OCI-LY1 (cell line): Measurements from ENCODE around the gene GABBR2.

ENCODE experiments used
- H2AFZ ChIP-seq: fragments of 200-600 bp; sonication (generic), shearing (Covaris generic); 2 replicates; pipeline ENCODE4 v1.6.0; 2014; ENCODE audit warnings: antibody characterized with exemption, mild to moderate bottlenecking, low read length
- H3F3A ChIP-seq: fragments of 200-600 bp; sonication (generic), shearing (Covaris generic); 2 replicates; pipeline ENCODE4 v1.6.0; 2014; ENCODE audit warnings: mild to moderate bottlenecking, antibody characterized with exemption, low read length, moderate library complexity; ENCODE audit not compliant: insufficient read depth
- H3K27ac ChIP-seq: fragments of 200-600 bp; sonication (generic); 2 replicates; pipeline ENCODE4 v1.5.1; 2014; ENCODE audit warnings: low read length, mixed run types, mild to moderate bottlenecking, low read depth; ENCODE audit not compliant: poor library complexity, severe bottlenecking
- H3K27me3 ChIP-seq: fragments of 200-600 bp; sonication (generic); 2 replicates; pipeline ENCODE4 v1.6.0; 2014; ENCODE audit warnings: antibody characterized with exemption, mild to moderate bottlenecking, low read length, moderate library complexity; ENCODE audit not compliant: insufficient read depth
- H3K36me3 ChIP-seq: fragments of 200-600 bp; sonication (generic); 2 replicates; pipeline ENCODE4 v1.6.1; 2014; ENCODE audit warnings: mild to moderate bottlenecking, antibody characterized with exemption, low read length, moderate library complexity, mixed read lengths; ENCODE audit not compliant: insufficient read depth
- H3K4me1 ChIP-seq: fragments of 200-600 bp; sonication (generic); 2 replicates; pipeline ENCODE4 v1.5.1; 2014; ENCODE audit warnings: mild to moderate bottlenecking, low read length, moderate library complexity; ENCODE audit not compliant: insufficient read depth, severe bottlenecking
- H3K4me2 ChIP-seq: fragments of 200-600 bp; sonication (generic), shearing (Covaris generic); 2 replicates; pipeline ENCODE4 v1.6.1; 2014; ENCODE audit warnings: low read length
- H3K4me3 ChIP-seq: fragments of 200-600 bp; sonication (generic); 2 replicates; pipeline ENCODE4 v1.5.1; 2014; ENCODE audit warnings: low read length, low read depth, mild to moderate bottlenecking, mixed read lengths; ENCODE audit not compliant: poor library complexity, severe bottlenecking
- H3K79me2 ChIP-seq: fragments of 200-600 bp; shearing (Covaris generic); 2 replicates; pipeline ENCODE4 v1.6.1; 2016; ENCODE audit warnings: mixed run types, low read length, mixed read lengths; ENCODE audit not compliant: insufficient read depth
- H3K9ac ChIP-seq: fragments of 200-600 bp; sonication (generic), shearing (Covaris generic); 2 replicates; pipeline ENCODE4 v1.6.1; 2014; ENCODE audit warnings: mild to moderate bottlenecking, low read length, mixed read lengths
- H3K9me2 ChIP-seq: fragments of 200-600 bp; sonication (generic), shearing (Covaris generic); 2 replicates; pipeline ENCODE4 v1.6.1; 2014; ENCODE audit warnings: low read depth, mild to moderate bottlenecking, low read length, mixed read lengths
- H3K9me3 ChIP-seq: fragments of 200-600 bp; shearing (Covaris generic); 2 replicates; pipeline ENCODE4 v1.6.1; 2014; ENCODE audit warnings: low read length, mixed read lengths
- H4K20me1 ChIP-seq: fragments of 200-600 bp; sonication (generic), shearing (Covaris generic); 2 replicates; pipeline ENCODE4 v1.6.0; 2016; ENCODE audit warnings: mild to moderate bottlenecking, low read length; ENCODE audit not compliant: insufficient read depth
- CTCF ChIP-seq: fragments of 200-600 bp; sonication (generic), shearing (Covaris generic); IDR thresholded peaks from 2 replicates; pipeline ENCODE4 v1.5.1; 2017; ENCODE audit warnings: mild to moderate bottlenecking, antibody characterized with exemption, low read length, moderate library complexity, mixed read lengths
- EZH2 ChIP-seq: fragments of 200-600 bp; sonication (generic), shearing (Covaris generic); IDR thresholded peaks from 2 replicates; pipeline ENCODE4 v1.8.0; 2017; ENCODE audit warnings: borderline replicate concordance, mixed run types, mild to moderate bottlenecking, antibody characterized with exemption, low read length, moderate library complexity, mixed read lengths

GABBR2 gene

GRCh38 chr9:98504298-98505282, 204.1 kb downstream of the GABBR2 start:
- H3K9me2 ChIP-seq = no peaks in the 10 kb centered on the region
- no peak overlapping the region for H2AFZ ChIP-seq
- TF ChIP-seq CTCF (no peak), EZH2 (no peak)
- H3K79me2 ChIP-seq = no peaks in the 10 kb centered on the region
- no peaks in the 10 kb centered on the region for H4K20me1 ChIP-seq
- H3K9ac ChIP-seq = no peak overlapping the region
- H3K4me2 ChIP-seq = no peak overlapping the region
- no peak overlapping the region for H3K4me3 ChIP-seq
- H3K27me3 ChIP-seq = peaks cover 6% of the 10 kb centered on the region; the same call in 1 of the 2 replicates
- H3F3A ChIP-seq = no peaks in the 10 kb centered on the region
- H3K36me3 ChIP-seq = no peaks in the 10 kb centered on the region
- H3K4me1 ChIP-seq = no peaks in the 10 kb centered on the region
- H3K9me3 ChIP-seq = no peaks in the 10 kb centered on the region
- H3K27ac ChIP-seq = no peak overlapping the region

- Histone ChIP-seq H3K4me3 (no peak overlapping the region), H3K36me3 (no peaks in the 10 kb centered on the region), H3K9me2 (no peaks in the 10 kb centered on the region), H3K27me3 (peaks cover 6% of the 10 kb centered on the region; the same call in 1 of the 2 replicates), H3K9ac (no peak overlapping the region), H3K79me2 (no peaks in the 10 kb centered on the region), H3F3A (no peaks in the 10 kb centered on the region), H3K9me3 (no peaks in the 10 kb centered on the region), H4K20me1 (no peaks in the 10 kb centered on the region), H2AFZ (no peak overlapping the region), H3K4me1 (no peaks in the 10 kb centered on the region), H3K4me2 (no peak overlapping the region), H3K27ac (no peak overlapping the region)
- no peak for TF ChIP-seq CTCF
Measured at GRCh38 chr9:98503867-98504266, 204.9 kb downstream of the GABBR2 start.

- Histone ChIP-seq H3K9me3 (no peaks in the 10 kb centered on the region), H2AFZ (no peak overlapping the region), H3K4me2 (no peak overlapping the region)
Measured at GRCh38 chr9:98502976-98503325, 205.8 kb downstream of the GABBR2 start.

More at GRCh38 chr9:98502976-98503325, 205.8 kb downstream of the GABBR2 start:
- no peak overlapping the region for H3K4me3 ChIP-seq
- H3K27ac ChIP-seq = no peak overlapping the region
- no peak overlapping the region for H3K9ac ChIP-seq
- H3K9me2 ChIP-seq = no peaks in the 10 kb centered on the region
- no peaks in the 10 kb centered on the region for H3F3A ChIP-seq
- H3K4me1 ChIP-seq = no peaks in the 10 kb centered on the region
- TF ChIP-seq CTCF = no peak
- TF ChIP-seq EZH2 = no peak
- no peaks in the 10 kb centered on the region for H3K79me2 ChIP-seq
- peaks cover 6% of the 10 kb centered on the region; the same call in 1 of the 2 replicates for H3K27me3 ChIP-seq
- no peaks in the 10 kb centered on the region for H4K20me1 ChIP-seq
- H3K36me3 ChIP-seq = no peaks in the 10 kb centered on the region
